Measurements from ENCODE around the gene LINGO3.

Gene LINGO3

DNA sequence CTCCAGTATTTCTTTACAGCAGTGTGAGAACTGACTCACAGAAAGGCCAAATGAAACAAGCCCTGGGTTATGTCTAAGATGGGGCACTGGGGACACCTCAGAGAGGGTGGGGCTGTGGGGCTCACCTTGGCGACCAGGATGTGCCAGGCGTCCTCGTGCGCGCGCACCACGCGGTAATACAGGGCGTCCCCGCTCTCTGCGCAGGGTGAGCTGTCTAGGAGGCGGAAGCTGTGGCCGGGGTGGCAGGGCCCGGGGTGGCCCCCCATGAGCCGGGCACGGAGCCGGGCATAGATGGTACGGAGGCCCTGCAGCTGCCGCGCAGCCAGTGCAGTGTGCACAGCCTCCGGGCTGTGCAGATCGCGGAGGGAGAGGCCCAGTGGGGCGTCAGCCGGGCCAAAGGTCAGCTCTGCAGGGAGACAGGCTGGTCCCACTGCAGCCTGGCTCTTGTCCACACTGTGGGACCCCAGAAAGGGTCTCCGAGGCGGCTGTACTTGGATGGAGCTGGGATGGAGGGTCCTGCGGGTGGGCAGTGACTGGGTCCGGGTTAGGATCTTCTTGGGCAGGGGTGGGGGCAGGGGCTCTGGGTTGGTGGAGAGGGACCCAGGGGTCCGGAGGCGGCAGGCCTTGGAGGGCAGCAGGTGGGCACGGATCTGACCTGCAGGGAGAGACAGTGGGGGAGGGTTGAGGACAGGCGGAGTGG lies 29.3 kb downstream of the LINGO3 start:
- no peak for DNase-seq

DNA sequence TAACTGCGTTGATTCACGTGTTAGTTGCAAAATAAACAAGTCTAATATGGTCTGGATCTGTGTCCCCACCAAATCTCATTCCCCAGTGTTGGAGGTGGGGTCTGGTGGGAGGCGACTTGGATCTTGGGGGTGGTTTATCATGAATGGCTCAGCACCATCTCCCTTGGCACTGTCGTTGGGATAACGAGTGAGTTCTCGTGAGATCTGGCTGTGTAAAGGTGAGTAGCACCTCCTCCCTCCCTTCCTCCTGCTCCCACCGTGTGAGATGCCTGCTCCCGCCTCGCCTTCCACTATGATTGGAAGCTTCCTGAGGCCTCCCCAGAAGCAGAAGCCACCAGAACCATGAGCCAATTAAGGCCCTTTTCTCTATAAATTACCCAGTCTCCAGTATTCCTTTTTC lies 30.8 kb downstream of the LINGO3 start:
- DNase-seq, result no peak

DNA sequence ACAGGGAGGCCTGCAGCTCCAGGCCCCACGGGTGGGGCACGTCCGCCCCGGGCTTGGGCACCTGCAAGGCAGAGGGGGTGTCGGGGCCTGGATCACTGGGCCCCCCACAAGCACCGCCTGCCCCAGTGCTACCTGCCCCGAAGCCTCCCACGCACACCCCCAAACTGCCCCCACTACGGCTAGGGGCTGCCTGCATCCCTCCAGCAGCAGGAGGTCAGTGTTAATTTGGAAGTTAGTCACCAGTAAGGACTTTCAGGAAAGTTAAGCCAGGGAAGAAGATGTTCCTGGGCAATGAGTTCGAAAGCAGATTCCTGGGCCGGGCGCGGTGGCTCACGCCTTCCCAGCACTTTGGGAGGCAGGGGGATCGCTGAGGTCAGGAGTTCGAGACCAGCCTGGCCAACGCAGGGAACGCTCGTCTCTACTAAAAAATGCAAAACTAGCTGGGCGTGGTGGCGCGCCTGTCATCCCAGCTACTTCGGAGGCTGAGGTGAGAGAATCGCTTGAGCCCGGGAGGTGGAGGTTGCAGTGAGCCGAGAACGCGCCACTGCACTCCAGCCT lies 31.4 kb downstream of the LINGO3 start:
- DNase-seq, result no peak

DNA sequence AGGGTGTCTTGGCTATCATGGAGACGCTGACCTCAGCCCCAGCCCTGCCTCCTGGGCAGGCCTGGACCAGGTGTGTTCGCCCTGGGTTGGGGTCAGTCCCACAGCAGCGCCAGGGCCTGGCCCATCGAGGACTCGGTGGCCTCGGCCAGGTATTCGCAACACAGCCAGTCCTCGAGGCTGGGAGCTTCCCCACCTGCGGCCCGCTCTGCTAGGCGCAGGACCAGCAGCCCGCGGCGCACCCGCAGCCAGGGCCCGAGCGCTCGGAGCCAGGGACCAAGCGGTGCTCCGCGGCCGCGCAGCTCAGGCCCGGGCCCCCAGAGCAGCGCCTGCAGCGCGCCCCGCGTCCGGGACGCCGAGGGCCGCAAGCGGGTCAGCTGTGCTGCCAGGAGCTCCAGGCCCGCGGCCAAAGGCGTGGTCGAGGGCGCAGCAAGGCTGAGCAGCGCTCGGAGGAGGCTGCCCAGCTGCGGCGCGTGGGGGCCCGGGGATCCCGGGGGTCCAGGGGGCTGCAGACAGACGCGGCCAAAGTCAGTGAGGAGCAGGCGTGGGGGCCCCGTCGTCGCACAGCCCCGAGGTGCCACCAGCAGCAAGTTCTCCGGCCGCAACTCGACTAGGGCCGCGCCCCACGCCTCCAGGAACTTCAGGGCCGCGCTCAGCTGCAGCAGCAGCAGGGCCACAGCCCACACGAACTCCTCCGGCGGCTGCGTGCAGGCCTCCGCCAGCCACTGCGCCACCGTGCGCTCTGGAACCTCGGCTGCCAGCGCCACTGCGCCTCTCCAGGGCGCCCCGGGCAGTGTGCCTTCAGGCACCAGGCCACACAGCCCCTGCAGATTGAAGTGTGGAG lies 32.1 kb downstream of the LINGO3 start:
- DNase-seq, result no peak

DNA sequence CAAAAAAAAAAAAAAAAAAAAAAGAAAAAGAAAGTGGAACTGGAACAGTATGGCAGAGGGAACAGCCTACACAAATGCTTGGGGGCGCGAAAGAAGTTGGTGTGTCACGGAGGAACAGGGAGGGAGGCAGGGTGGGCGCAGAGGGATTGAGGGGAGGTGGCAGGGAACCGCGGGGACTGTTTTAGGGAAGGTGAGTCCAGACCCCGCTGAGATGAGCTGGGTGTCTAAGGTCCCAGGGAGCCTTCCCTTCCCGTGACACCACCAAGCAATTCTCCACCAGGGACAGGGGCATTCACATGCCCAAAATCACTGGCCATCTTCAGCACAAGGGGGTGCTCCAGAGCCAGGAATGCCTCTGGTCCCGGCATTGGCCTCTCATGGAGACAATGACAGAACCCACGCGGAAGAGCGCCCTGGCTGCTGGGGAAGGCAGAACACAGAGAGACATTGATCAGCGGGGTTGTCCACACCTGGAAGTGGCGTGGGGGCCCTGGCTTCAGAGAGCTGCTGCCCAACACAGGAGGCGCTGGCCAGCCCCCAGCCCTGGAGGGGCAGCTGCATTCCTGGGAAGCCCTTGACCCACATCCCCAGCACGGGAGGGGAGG lies 32.9 kb downstream of the LINGO3 start:
- no peak for DNase-seq

DNA sequence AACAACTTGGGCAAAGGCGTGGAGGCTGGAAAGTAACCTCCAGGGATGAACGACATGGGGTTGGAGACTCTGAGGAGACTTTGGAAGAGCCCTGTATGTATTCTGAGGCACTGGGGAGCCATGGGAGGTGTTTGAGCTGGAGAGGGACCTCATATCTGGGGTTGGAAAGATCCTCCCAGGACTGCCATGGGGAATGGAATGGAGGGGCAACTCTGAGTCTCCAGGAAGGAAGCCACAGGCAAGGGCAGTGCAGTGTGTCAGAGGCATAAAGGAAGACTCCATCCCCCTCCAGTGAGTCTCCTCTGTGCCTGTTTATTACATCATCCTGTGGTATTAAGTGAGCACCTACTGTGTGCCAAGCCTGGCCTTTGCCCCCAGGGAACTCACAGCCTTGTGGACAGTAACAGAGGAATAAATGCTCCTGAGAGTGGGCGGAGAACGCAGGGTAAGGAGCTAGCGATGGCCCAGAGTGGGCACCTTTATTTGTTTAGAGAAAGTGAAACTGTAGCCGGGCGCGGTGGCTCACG lies 33.7 kb downstream of the LINGO3 start:
- no peak for DNase-seq

DNA sequence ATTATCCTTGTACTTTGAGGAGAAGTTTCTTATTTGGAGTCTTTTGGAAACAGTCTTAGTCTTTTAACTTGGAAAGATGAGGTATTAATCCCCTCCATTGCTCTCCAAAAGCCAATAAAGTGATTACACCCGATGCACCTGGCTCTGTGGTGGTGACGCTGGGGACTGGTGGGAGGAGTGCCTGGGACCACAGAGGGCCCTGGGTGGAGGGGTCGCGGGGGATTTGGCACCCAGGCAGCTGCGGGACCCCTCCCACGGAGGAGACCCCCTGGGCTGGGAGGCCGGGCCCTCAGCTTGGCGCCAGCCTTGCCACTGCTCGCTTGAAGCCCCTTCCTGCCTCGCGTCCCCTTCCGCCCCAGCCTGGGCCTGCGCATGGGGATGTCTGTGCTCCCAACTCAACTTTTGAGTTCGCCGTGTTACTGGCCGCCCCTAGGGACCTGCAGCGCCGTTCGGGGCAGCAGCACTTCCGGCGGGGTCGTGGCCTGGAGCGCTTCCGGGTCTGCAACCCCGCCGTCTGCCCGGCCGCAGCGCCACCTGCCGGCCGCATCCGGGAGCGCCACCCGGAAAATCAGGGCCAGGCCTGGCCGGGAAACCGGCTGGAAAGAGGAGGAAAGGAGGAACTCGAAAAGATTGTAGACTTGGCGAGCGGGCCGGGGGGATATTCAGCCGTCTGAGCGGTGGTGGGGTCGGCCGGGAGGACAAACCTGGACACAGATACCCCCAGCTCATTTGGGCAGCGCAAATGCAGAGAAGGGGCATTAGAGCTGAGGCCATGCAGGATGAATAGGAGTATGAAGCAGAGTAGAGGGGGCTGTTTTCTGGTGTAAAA lies 34.4 kb downstream of the LINGO3 start:
- DNase-seq, result peak; percentile 62

DNA sequence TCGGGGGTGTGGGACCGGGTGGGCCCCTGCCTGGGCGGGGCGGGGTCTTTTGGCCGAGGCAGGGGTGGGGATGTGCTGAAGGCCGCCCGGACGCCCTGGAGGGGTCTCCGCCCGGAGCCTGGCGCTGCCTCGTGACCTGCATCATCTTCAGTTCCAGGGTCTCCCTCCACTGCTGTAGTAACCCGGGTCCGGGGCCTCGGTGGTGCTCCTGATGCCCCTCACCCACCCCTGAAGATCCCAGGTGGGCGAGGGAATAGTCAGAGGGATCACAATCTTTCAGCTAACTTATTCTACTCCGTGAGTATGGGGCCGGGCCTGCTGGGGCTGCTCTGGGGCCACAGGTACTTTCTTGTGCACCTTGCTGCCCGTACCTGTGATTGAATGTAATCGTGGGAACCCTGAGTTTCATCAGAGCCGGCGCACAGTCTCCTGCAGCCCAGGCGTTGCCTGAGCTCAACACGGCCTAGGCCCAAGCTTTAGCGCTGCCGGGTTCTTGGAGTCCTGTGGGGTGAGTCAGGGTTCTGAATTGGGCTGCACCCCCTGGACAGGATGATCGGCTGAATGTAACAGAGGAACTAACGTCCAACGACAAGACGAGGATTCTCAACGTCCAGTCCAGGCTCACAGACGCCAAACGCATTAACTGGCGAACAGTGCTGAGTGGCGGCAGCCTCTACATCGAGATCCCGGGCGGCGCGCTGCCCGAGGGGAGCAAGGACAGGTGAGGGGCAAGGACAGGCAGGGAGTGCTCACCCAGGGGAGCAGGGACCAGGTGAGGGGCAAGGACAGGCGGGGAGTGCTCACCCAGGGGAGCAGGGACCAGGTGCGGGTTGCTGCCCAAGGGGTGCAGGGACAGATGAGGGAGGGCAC lies 36.5 kb downstream of the LINGO3 start:
- DNase-seq, result no peak

DNA sequence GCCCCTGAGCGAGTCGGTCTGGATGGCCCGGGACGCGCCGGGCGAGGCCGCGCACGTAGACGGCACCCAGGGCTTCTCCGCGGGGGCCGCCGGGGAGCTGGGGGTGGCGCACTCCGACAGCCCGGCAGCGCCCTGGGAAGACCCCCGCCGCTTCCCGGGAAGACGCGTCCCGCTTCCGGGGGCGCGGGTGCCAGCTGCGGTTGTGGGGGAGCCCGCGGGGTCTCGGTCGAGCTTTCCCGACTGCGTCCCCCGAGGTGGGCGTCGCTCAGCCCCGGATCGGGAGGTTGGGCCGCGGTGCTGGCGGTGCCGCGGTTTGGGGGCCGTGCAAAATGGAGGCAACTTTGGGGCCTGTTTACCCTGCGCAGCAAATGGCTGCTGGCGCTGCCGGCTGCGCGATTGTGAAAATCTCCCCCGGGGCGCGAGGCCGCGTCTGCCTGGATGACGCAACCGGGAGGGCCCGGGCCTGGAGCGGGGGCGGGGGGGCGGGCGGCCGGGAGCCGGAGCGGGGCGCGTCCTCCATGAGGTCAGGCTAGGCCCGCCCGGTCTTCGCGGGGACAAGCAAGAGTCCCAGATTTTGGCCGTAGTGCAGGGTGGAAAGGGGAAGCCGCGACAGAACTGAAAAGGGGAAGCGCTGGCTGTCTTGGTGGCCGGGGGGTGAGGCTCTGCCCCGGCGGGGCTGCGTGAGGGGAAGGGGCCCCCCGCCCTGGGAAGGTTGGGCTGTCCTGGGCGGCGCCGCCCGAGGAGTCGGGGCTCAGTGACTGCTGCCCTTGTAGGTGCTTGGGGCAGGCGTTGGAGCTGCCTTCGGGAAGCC lies 37.3 kb downstream of the LINGO3 start:
- DNase-seq, result no peak

DNA sequence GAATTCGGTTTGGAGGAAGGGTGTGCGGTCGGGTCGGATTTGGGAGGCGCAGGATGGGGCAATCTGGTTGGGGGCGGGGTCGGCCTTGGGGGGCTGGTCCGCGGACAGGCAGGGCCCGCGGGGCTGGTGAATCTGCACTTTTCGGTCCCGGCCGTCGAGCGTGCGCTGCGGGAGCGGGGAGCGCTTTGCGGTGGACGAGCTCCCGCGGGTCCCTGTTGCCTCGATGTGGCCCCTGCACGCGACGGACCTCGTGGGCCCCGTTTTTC lies 37.9 kb downstream of the LINGO3 start:
- DNase-seq, result no peak

DNA sequence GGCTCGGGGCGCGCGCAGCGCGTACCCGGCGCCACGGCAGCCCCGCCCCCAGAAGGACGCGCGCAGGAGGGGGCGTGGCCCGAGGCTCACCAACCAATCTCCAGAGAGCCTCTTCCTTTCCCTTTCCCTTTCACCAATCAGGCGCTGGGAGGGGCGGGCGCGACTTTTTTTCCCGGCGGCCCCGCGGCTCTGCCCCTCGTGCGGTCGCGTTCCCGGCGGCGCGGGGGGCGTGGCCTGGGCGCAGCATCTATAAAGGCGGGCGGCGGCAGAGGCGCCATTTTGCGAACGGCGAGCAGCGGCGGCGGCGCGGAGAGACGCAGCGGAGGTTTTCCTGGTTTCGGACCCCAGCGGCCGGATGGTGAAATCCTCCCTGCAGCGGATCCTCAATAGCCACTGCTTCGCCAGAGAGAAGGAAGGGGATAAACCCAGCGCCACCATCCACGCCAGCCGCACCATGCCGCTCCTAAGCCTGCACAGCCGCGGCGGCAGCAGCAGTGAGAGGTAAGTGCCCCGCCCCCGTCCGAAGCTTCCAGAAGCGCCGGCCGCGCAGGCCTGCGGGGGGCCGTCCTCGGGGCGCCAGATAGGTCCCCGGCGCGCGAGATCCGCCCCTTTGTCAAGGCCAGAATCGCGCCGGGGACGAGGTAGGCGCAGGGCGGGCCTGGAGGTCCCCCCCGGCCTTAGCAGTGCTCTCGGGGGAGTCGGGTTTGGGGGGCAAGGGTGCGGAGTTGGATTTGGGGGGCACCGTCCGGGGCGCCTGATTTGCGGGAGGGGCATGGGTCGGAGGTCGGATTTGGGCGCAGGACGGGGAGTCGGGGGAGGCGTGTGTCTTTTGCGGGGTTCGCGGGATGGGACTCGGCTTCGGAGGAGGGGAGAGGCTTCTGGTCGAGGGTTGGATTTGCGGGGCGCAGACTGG lies 38.5 kb downstream of the LINGO3 start:
- DNase-seq, result peak; percentile 95

DNA sequence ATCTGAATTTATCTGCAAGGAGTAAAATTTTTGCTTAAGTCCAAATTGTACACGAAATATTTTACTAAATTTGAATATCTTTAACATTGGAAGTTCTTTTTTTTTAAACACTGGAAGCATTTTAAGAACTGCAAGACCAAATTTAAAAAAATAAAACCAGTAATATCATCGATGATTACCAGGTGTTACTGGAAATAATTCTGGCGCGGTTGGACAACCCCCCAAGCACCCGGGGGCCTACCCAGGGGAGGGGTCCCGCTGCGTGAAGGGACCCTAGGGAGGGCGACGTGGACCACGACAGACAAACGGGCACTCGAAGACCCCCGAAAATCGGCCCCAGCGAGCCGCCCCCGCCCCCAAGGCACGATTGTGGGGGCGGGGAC lies 39.1 kb downstream of the LINGO3 start:
- DNase-seq, result no peak

DNA sequence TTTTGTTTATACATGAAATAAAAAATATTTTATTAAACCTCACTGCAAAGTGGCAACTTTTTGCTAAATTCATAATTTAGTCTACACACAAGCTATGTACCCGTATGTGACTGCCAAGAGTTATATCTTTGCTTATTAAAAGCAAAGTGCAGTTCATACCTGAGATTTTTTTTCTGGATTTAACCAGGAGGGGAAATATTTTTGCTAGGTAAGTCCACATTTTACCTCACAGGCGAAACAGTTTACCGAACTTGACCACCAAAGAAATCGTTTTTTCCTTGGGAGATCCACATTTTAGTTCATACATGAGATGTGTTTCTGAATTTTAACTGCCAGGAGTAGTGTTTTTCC lies 39.5 kb downstream of the LINGO3 start:
- DNase-seq, result no peak

DNA sequence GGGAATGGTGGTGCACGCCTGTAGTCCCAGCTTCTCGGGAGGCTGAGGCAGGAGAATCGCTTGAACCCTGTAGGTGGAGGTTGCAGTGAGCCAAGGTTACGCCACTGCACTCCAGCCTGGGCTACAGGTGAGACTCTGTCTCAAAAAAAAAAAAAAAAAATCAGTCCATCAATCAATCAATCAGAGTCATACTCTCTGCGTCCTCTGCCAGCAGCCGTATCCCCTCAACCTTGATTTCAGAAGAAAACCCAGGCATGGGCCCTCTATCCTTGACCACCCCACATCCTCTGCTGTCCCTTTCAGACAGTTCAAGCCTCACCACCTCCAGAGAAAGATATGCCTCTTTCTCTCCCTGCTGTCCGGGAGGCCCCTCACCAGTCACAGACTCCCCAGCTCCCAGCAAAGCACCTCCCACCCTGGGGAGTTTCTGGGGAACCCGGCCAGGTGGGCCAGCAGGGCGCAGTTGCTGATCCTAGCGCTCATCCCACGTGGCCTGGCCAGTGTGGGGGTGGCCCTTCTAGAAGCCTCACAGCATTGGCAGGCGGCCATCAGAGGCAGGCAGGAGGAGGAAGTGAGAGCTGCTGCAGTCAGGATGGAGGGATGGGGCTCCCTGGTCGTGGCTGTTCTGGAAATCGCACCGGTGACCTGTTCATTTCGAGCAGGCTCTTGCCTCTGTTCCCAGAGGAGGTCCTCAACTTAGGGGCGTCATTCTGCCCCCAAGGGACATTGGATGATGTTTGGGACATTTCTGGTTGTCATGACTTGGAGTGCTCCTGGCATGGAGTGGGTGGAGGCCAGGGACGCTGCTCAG lies 41.6 kb downstream of the LINGO3 start:
- DNase-seq, result peak; percentile 57

DNA sequence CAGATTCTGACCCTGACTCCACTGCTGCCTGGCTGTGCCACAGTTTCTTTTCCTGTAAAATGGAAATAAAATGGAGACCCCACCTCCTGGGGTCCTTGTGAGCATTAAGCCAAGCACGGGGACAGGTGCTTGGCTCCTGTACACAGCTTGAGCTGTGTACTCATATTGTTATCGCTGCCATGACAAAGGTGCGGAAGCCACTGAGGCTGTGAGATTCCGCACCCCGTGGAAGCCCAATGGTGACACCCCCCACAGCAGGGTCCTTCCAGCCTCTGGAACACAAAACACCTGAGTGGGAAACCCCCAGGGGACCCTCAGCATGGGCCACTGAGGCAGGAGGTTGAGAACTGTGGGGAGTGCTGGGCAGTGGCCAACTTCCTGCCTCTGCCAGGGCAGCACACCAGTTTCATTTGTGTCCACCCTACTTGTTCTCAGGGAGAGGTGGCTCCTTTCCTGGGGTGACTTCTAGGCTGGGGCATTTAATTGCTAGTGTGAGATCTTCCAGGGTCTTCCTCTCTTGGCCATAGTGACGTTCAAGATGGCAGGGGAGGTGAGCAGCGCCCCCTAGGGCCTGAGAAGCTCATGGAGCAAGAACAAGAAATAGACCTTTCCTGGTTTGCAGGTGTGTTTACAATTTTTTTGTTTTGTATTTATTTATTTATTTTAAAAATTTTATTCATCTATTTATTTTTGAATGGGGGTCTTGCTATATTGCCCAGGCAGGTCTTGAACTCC lies 46.3 kb downstream of the LINGO3 start:
- DNase-seq, result no peak

DNA sequence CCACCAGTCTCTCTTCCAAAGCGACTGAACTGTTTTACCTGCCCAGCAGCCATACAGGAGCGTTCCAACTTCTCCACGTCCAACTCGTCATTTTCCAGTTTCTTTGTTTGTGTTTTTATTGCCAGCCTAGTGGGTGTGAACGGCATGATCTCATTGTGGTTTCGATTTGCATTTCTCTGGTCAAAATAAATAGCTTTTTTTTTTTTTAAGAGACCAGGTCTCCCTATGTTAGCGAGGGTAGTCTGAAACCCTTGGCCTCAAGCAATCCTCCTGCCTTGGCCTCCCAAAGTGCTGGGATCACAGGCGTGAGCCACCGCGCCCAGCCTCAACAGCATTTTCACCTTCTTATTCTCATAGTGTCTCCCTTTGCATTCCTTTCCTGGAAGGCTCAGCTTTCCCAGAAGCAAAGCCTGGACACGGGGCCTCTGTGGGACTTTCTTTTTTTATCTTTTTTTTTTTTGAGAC lies 47.6 kb downstream of the LINGO3 start:
- peak; percentile 32 for DNase-seq

DNA sequence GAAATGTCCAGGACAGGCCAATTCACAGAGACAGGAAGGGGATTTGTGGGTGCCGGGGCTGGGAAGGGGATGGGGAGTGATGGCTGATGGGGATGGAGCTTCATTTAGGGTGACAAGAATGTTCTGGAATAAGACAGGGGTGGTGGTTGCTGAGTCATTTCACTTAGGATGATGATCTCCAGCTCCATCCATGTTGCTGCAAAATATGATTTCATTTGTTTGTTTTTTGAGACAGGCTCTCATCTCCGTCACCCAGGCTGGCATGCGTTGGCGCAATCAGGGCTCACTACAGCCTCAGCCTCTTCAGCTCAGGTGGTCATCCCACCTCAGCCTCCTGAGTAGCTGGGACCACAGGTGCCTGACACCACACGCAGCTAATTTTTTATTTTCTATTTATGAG lies 48.6 kb downstream of the LINGO3 start:
- DNase-seq, result peak; percentile 34
